ENCODE measurements around the gene MAPK4.

DNA sequence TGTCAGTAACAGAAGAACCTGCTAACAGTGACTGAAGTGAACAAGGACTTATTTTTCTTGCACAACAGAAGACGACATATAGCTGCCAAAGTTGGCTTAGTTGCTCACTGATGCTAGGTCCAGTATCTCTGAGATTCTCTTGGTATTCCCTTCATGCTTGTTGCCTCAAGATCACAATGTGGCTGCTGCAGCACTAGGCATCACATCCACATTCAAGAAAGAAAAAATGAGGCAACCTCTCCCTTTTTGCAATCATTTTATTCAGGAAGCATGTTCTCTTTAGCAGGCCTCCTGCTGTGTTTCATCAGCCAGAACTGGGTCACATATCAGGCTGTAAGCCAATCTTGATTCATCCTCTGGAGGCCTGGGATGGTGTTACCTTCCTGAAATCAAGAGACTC, 11.7 kb upstream of the MAPK4 start:
- TF ChIP-seq SMAD3 (CRISPR knock-in tag; IDR thresholded peaks at IDR 0.05; ENCODE audit: borderline replicate concordance) (no peak), ETV6 (CRISPR knock-in tag; IDR thresholded peaks at IDR 0.05) (no peak), CBFB (CRISPR knock-in tag; IDR thresholded peaks at IDR 0.05; ENCODE audit: low read depth) (no peak), SOX15 (CRISPR knock-in tag; IDR thresholded peaks at IDR 0.05) (no peak), FOXJ3 (CRISPR knock-in tag; IDR thresholded peaks at IDR 0.05; ENCODE audit: borderline replicate concordance) (no peak), TCF7 (CRISPR knock-in tag; IDR thresholded peaks at IDR 0.05; ENCODE audit: low read depth) (no peak), ZNF263 (CRISPR knock-in tag; IDR thresholded peaks at IDR 0.05; ENCODE audit: low read depth) (no peak), CREB1 (CRISPR knock-in tag; IDR thresholded peaks at IDR 0.05) (no peak)
- TF ChIP-seq, protein P1, sequence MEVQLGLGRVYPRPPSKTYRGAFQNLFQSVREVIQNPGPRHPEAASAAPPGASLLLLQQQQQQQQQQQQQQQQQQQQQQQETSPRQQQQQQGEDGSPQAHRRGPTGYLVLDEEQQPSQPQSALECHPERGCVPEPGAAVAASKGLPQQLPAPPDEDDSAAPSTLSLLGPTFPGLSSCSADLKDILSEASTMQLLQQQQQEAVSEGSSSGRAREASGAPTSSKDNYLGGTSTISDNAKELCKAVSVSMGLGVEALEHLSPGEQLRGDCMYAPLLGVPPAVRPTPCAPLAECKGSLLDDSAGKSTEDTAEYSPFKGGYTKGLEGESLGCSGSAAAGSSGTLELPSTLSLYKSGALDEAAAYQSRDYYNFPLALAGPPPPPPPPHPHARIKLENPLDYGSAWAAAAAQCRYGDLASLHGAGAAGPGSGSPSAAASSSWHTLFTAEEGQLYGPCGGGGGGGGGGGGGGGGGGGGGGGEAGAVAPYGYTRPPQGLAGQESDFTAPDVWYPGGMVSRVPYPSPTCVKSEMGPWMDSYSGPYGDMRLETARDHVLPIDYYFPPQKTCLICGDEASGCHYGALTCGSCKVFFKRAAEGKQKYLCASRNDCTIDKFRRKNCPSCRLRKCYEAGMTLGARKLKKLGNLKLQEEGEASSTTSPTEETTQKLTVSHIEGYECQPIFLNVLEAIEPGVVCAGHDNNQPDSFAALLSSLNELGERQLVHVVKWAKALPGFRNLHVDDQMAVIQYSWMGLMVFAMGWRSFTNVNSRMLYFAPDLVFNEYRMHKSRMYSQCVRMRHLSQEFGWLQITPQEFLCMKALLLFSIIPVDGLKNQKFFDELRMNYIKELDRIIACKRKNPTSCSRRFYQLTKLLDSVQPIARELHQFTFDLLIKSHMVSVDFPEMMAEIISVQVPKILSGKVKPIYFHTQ (CRISPR knock-in tag; IDR thresholded peaks at IDR 0.05) = no peak
- TF ChIP-seq, protein P2, sequence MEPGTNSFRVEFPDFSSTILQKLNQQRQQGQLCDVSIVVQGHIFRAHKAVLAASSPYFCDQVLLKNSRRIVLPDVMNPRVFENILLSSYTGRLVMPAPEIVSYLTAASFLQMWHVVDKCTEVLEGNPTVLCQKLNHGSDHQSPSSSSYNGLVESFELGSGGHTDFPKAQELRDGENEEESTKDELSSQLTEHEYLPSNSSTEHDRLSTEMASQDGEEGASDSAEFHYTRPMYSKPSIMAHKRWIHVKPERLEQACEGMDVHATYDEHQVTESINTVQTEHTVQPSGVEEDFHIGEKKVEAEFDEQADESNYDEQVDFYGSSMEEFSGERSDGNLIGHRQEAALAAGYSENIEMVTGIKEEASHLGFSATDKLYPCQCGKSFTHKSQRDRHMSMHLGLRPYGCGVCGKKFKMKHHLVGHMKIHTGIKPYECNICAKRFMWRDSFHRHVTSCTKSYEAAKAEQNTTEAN (CRISPR knock-in tag; IDR thresholded peaks at IDR 0.05) = no peak
- TF ChIP-seq, protein P3, sequence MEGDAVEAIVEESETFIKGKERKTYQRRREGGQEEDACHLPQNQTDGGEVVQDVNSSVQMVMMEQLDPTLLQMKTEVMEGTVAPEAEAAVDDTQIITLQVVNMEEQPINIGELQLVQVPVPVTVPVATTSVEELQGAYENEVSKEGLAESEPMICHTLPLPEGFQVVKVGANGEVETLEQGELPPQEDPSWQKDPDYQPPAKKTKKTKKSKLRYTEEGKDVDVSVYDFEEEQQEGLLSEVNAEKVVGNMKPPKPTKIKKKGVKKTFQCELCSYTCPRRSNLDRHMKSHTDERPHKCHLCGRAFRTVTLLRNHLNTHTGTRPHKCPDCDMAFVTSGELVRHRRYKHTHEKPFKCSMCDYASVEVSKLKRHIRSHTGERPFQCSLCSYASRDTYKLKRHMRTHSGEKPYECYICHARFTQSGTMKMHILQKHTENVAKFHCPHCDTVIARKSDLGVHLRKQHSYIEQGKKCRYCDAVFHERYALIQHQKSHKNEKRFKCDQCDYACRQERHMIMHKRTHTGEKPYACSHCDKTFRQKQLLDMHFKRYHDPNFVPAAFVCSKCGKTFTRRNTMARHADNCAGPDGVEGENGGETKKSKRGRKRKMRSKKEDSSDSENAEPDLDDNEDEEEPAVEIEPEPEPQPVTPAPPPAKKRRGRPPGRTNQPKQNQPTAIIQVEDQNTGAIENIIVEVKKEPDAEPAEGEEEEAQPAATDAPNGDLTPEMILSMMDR (IDR thresholded peaks at IDR 0.05) = no peak
- TF ChIP-seq, protein P4, sequence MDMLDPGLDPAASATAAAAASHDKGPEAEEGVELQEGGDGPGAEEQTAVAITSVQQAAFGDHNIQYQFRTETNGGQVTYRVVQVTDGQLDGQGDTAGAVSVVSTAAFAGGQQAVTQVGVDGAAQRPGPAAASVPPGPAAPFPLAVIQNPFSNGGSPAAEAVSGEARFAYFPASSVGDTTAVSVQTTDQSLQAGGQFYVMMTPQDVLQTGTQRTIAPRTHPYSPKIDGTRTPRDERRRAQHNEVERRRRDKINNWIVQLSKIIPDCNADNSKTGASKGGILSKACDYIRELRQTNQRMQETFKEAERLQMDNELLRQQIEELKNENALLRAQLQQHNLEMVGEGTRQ (CRISPR knock-in tag; IDR thresholded peaks at IDR 0.05) = no peak
- TF ChIP-seq, protein P5, sequence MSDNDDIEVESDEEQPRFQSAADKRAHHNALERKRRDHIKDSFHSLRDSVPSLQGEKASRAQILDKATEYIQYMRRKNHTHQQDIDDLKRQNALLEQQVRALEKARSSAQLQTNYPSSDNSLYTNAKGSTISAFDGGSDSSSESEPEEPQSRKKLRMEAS (CRISPR knock-in tag; IDR thresholded peaks at IDR 0.05) = no peak
